Type B pancreatic cell (in vitro differentiated cells): Measurements from ENCODE around the gene MOB3B. TPM values are rescaled to one million over a fixed set of nuclear protein-coding genes. Genes with fewer than 3 reads are reported as not detected.

Experiments
- DNase-seq: peaks from one replicate; pipeline ENCODE4 v3.0.0; 2021; ENCODE audit warnings: mixed read lengths; ENCODE audit not compliant: unreplicated experiment; ENCODE audit errors: extremely low spot score
- H3K27ac Mint-ChIP-seq: 2 replicates; pipeline ENCODE4 v1.8.0; 2021; ENCODE audit warnings: mild to moderate bottlenecking, mixed read lengths
- H3K27me3 Mint-ChIP-seq: 2 replicates; pipeline ENCODE4 v1.8.0; 2021; ENCODE audit warnings: mixed read lengths
- H3K36me3 Mint-ChIP-seq: 2 replicates; pipeline ENCODE4 v1.8.0; 2021; ENCODE audit warnings: mixed read lengths
- H3K4me1 Mint-ChIP-seq: one replicate; pipeline ENCODE4 v1.8.0; 2021; ENCODE audit warnings: mixed read lengths; ENCODE audit not compliant: unreplicated experiment
- H3K4me3 Mint-ChIP-seq: 2 replicates; pipeline ENCODE4 v1.8.0; 2021; ENCODE audit warnings: mild to moderate bottlenecking, mixed read lengths
- H3K9me3 Mint-ChIP-seq: 2 replicates; pipeline ENCODE4 v1.8.0; 2021; ENCODE audit warnings: mixed read lengths
- total RNA-seq: library from RNA; stranded (reverse); gene quantifications from 2 replicates; pipeline ENCODE4 v1.2.1, GENCODE V29; 2021; ENCODE audit warnings: low replicate concordance
- TF ChIP-seq, protein P1 (sequence below): fragments of 200-600 bp; sonication (generic); conservative IDR thresholded peaks from 2 replicates; pipeline ENCODE4 v1.5.0; 2021; ENCODE audit warnings: antibody characterized with exemption, mild to moderate bottlenecking

Gene MOB3B
- total RNA-seq, 1 donor from 2014 or later: 27.5 TPM

DNA sequence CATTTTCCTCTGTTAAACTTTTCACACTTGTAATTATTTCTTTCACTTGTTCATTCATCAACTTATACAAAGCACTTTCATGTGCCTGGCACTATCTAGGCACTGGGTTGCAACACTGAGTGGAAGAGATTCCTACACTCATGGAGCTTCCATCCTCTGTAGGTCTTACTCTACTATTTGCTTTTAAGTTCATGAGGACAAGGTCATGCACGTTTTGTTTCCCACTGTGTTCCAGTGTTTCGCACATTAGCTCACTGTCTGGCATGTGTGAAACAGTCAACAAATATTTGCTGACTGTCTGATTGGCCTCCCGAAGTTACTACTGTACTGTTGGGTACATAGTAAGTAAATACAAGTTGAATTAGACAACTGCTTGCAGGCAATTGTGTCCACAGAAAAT is 93.4 kb downstream of the MOB3B start:
- no peak overlapping the region for H3K4me3 Mint-ChIP-seq
- peaks cover 17% of the 10 kb centered on the region for H3K36me3 Mint-ChIP-seq
- H3K27ac Mint-ChIP-seq: no peak overlapping the region
- no peaks in the 10 kb centered on the region for H3K27me3 Mint-ChIP-seq
- DNase-seq: no peak
- H3K4me1 Mint-ChIP-seq: peaks cover 47% of the 10 kb centered on the region
- peaks cover 8% of the 10 kb centered on the region for H3K9me3 Mint-ChIP-seq
- TF ChIP-seq, protein P1, sequence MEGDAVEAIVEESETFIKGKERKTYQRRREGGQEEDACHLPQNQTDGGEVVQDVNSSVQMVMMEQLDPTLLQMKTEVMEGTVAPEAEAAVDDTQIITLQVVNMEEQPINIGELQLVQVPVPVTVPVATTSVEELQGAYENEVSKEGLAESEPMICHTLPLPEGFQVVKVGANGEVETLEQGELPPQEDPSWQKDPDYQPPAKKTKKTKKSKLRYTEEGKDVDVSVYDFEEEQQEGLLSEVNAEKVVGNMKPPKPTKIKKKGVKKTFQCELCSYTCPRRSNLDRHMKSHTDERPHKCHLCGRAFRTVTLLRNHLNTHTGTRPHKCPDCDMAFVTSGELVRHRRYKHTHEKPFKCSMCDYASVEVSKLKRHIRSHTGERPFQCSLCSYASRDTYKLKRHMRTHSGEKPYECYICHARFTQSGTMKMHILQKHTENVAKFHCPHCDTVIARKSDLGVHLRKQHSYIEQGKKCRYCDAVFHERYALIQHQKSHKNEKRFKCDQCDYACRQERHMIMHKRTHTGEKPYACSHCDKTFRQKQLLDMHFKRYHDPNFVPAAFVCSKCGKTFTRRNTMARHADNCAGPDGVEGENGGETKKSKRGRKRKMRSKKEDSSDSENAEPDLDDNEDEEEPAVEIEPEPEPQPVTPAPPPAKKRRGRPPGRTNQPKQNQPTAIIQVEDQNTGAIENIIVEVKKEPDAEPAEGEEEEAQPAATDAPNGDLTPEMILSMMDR: no peak

DNA sequence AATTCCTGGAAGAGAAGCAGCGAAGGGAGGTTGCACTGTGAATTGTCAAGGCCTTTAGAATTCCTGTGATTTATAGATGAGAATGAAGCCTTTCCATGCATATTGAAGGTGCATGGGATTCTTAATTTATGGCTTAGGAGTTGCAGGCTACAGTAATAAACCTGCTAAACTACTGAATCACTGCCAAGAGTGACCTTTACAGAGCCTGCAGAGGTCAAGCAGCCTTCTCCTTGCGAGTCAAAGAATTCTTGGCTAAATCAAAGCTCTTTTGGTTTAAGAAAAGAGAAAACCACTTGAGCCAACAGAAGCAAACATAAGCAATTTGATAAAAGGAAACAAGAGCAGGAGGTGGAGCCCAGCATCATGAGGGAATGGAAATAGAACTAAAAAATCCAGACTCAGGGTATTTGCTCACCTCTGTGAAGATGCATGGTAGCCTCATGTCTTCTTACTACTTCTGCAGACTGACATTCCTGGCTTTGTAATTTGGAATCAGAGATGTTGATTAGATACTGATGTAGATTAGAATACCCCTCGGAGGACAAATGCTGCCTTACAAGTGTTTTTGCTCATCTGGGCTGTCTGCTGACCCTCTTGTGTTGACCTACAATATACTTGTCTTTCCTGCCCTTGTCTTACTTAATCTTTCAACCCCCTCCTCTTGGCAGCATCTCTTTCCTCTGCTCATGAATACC is 95.8 kb downstream of the MOB3B start:
- Mint-ChIP-seq H3K4me3 (peak overlapping the region; percentile 24), H3K9me3 (peaks cover 8% of the 10 kb centered on the region), H3K27ac (peak overlapping the region; percentile 76), H3K36me3 (peaks cover 9% of the 10 kb centered on the region), H3K27me3 (no peaks in the 10 kb centered on the region), H3K4me1 (peaks cover 66% of the 10 kb centered on the region)
- DNase-seq: no peak
- TF ChIP-seq, protein P1: no peak

DNA sequence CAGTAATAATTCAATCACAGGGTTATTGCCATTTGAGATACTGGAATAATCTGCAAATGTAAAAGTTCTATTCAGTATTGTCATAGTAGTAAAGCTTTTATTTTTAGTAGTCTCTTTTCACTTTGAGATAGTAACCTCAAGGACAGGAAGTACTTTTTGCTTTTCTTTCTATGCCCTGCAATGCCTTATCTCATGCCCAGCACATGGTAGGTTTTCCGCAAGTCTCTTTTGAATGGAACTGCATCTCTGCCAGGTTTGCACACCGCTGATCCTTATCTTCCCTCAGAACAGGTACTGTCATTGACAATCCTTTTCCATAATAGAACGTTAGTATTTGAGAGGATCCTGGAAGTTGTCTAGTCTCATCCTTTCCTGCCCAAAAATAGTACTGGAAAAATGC is 97.3 kb downstream of the MOB3B start:
- H3K4me3 Mint-ChIP-seq: no peak overlapping the region
- peak overlapping the region; percentile 14 for H3K27ac Mint-ChIP-seq
- peaks cover 6% of the 10 kb centered on the region for H3K36me3 Mint-ChIP-seq
- peaks cover 8% of the 10 kb centered on the region for H3K9me3 Mint-ChIP-seq
- TF ChIP-seq, protein P1: no peak
- peaks cover 75% of the 10 kb centered on the region for H3K4me1 Mint-ChIP-seq
- DNase-seq: no peak
- H3K27me3 Mint-ChIP-seq: no peaks in the 10 kb centered on the region

DNA sequence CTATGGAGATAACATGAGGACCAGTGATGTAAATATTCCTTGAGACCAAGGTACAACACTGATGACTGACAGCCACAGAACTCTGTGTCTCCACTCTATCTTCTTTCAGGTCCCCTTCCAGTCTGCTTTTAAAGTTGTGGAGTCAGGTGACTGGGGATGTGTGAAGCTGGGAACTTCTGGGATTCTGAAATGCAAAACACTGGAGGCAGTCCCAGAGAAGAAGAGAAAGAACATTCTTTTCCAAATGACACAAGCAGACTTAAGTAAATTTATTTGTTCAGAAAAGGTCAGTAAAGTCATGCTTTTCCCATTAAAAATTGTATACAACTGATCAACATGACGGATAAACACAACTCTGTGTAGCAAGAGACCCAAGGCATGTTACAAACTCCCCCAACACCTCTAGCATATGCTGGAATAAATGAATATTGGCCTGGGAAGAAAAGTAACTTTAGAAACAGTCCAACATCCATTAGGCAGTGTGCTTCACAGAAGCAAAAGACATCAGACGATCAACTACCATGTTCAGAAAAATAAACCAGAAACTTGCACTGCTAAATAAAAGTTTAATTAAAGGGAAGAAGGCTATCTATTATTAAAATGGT is 98.0 kb downstream of the MOB3B start:
- DNase-seq: no peak
- peak overlapping the region; percentile 68 for H3K27ac Mint-ChIP-seq
- H3K4me1 Mint-ChIP-seq: peaks cover 81% of the 10 kb centered on the region
- H3K27me3 Mint-ChIP-seq: no peaks in the 10 kb centered on the region
- no peak overlapping the region for H3K4me3 Mint-ChIP-seq
- H3K9me3 Mint-ChIP-seq: peaks cover 8% of the 10 kb centered on the region
- H3K36me3 Mint-ChIP-seq: peaks cover 6% of the 10 kb centered on the region
- TF ChIP-seq, protein P1: no peak

DNA sequence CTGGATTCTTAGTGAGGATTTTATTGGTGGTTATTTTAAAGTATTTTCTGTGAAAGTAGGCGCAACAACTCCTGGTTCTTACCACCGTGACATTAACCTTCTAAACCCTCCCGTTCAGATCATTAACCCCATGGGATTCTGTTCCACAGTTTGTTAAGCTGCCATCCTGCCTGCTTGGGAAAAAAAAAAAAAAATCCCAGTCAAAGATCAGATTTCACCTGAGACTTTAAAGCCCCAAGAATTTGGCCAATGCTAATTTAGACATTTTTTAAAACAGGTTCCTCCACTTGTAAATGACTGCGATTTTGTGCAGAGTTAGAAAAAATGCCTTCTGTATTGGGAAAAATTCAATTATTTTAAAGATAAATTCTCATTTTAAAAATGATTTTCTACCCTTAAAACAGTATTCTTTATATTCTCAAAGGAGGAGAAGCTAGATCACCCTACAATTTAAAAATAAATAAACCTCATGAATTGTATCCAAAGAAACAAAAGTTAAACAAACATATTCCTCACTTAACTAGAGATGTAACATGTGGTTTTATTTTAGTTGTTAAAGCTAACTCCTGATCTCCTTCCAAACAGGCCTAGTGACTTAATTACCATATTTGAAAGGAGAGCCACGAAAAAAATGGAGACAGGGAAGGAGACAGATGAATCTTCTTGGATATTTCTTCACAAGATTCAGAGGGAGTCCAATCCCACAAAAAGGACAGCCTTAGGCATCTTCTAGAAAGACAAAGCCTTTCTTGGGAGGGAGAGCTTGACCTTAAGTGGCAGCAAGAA is 98.7 kb downstream of the MOB3B start:
- no peaks in the 10 kb centered on the region for H3K27me3 Mint-ChIP-seq
- H3K36me3 Mint-ChIP-seq: peaks cover 6% of the 10 kb centered on the region
- TF ChIP-seq, protein P1: no peak
- peak overlapping the region; percentile 77 for H3K27ac Mint-ChIP-seq
- H3K9me3 Mint-ChIP-seq: peaks cover 8% of the 10 kb centered on the region
- peaks cover 84% of the 10 kb centered on the region for H3K4me1 Mint-ChIP-seq
- H3K4me3 Mint-ChIP-seq: peak overlapping the region; percentile 63
- no peak for DNase-seq
